Activated CD8-positive, alpha-beta memory T cell treated with anti-CD3 and anti-CD28 coated beads, Interleukin-2, amount 50 U/mL, for 4 hours (primary cell): Measurements from ENCODE around the gene SLC2A10.

Experiments
- DNase-seq: peaks from one replicate; pipeline ENCODE4 v3.0.0-alpha.2; 2020

The SLC2A10 gene

DNA sequence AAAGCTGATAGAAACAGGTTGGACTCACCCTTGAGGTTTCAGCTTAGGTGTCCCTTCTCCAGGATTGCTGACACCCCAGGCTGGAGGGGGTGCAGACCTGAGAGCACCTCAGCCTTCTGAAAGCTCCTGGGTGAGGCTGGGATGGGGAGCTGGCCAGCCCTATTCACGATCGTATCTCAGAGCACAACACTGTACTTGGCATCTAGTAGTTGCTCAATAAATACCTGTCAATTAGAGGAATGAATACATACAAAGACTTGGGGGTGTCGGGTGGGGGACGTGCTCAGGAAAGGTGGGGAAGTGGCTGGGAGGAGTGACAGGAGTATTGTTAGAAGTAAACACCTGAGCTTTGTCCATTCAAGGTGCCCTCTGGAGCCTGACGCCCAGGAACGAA lies 61.7 kb downstream of the SLC2A10 start:
- DNase-seq = no peak

DNA sequence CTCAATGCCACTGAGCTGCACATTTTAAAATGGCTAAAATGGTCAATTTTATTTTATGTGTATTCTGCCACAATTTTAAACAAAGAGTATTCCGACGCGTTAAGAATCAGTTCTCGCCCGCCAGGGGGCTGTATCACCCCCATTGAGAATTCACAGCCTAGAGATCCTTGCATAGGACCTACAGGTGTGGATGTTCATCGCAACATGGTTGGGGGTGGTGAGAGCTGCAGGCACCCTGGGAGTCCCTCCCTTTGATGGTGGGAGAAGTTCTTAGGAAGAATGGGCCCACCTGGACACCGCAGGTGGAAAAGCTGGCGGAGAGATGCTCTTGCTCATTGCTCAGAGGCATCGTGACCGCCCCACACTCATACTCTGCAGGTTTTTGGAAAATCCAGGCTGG lies 63.5 kb downstream of the SLC2A10 start:
- no peak for DNase-seq

DNA sequence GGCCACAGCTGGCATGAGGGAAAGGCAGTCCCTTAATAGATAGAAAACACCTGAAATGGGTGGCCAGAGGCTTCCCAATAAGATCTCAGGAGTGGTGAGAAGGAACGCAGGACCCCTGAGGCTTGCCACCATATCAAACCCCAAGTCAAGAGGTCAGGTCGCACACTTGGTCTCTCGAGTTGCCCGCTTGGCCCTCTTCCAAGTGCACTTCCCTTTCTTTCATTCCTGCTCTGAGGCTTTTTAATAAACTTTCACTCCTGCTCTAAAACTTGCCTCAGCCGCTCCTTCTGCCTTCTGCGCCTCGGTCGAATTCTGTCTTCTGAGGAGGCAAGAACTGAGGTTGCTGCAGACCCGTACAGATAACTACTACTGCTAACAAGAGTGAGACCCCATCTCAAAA lies 64.2 kb downstream of the SLC2A10 start:
- DNase-seq = no peak

GRCh38 chr20:46774236-46774635 lies 64.8 kb downstream of the SLC2A10 start:
- DNase-seq = no peak

- no peak for DNase-seq
These were observed 65.6 kb downstream of the SLC2A10 start for GRCh38 chr20:46774943-46775560.

DNA sequence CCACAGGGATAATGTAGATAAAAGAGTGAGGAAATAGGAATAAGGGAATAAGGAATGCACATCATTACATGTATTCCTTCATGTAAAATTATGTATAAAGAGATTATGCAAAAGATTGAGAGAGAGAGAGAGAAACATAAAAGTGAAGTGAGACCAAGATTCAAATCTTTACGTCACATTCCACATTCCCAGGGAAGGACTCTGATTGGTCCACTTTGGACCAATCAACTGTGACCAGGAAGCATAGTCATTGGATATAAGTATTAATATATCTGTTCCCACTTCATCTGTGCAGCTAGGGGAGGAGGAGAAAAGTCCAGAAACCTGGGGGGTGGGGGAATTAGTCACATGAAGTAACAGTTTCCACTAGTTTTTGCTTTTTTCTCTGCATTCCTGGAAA lies 66.4 kb downstream of the SLC2A10 start:
- DNase-seq = no peak

DNA sequence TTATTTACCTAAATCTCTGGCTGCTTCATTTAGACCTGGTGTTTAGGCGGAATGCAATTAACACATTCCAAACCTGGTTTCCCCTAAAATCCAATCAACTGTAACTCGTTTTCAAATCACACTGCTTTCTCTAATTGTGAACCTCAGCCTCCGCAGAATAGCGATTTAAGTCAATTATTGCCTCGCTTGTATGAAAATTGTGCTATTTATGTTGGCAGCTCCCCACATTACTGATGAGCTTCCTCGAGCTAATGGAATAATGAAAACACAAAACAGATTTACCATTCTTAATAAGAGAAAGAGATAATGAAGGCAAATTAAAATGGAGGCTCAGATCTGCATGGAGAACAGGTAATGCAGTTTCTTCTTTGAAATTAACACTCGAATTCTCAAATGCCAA lies 67.9 kb downstream of the SLC2A10 start:
- no peak for DNase-seq

DNA sequence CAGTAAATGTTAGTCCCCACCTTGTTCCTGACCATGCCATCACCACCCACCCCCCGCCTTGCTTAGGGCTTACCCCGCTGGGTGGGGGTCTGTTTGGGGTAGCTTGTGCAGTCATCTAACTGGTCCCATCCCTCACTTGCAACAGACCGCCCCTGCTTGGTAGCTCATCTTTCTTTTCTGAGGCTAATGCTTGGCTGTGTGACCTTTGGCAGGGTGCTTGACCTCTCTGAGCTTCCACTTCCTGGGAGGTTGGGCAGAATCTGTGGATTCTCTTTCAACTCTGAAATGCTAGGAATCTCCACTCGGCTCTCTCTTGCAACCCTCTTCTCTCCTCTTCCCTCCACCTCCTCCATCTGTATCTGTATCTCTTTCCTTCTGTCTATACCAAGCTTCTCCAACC lies 70.4 kb downstream of the SLC2A10 start:
- no peak for DNase-seq

DNA sequence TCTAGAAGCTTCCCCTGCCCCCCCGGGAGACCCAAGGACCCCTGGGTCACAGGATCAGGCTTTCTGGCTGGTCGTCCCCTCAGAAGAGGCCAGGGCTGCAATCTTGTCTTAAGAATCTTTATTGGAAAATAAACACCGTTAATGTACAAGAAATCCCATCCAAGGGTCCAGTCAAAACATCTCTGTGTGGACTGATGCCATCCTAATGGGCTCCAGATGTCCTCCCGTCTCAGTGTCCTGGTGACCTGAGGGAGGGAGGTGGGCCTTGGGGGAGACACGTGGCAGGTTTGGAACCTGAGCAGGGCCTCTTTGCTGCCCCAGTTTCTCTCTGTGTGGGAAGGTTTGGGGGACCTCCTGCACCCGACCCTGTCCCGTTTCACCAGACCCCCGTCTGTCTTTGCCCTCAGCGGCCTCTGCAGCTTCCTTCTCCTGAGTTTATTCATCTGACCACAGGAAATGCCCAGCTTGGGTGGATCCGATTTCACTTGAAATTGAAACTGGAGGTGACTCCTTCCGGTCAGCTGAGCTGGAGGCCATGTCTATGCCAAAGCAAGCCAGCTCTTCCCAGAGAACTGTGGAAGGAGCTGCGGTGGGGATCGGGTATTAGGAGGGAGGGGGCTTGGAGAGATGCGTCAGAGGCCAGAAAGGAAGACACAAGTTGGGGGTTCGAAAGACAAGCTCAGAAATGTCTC lies 75.1 kb downstream of the SLC2A10 start:
- no peak for DNase-seq
